GM21367 (cell line): ENCODE results near the gene TMEM225B.
"Not testable (repeated sequence)": the region's sequence is repeated elsewhere in the genome, so short reads cannot be mapped to it uniquely, and the experiment has no call there.

Experiments used
- ATAC-seq: cut with Tn5 transposase; IDR thresholded peaks from one replicate; pipeline ENCODE4 v1.9.1; 2021; ENCODE audit not compliant: unreplicated experiment

TMEM225B gene, protein sequence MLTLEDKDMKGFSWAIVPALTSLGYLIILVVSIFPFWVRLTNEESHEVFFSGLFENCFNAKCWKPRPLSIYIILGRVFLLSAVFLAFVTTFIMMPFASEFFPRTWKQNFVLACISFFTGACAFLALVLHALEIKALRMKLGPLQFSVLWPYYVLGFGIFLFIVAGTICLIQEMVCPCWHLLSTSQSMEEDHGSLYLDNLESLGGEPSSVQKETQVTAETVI

DNA sequence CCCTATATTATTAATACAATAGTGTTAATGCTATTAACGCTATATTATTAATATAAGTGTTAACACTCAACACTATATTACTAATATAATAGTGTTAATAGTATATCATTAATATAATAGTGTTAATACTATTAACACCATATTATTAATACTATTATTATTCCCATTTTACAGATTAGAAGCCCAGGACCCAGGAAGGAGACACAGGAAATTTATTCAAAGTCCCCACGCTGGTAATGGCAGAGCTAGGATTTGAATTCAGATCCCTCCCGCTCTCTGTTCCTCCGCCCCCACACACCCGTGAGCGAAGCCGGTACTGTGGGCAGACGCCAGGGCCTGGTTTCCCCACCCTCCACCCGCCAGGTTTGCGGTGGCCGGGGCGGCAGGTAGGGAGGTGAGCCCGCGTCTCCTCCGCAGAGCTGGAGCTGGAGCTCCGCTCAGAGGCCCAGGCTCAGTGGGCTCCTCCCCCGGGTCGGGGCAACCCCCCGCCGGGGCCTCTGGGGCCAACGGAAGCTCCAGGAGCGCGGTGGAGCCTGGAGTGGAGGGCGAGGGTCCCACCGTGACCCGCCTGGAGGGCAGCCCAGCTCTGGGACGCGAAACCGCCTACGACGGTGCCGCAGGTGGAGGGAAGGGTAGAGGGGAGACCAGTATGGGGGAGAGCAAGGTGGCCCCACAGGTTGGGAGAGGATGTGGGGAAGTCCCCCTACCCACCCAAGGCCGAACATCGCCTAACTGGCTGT lies at the start of gene TMEM225B:
TSS of gene TMEM225B (plus strand) at position 506 of the 740 bp plus-strand sequence. CDS start 6,122 bp downstream, outside the sequence.
- ATAC-seq = no peak

DNA sequence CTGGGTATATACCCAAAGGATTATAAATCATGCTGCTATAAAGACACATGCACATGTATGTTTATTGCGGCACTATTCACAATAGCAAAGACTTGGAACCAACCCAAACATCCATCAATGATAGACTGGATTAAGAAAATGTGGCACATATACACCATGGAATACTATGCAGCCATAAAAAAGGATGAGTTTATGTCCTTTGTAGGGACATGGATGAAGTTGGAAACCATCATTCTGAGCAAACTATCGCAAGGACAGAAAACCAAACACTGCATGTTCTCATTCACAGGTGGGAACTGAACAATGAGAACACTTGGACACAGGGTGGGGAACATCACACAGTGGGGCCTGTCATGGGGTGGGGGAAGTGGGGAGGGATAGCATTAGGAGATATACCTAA lies 48.5 kb upstream of the TMEM225B start:
- ATAC-seq = not testable (repeated sequence)

DNA sequence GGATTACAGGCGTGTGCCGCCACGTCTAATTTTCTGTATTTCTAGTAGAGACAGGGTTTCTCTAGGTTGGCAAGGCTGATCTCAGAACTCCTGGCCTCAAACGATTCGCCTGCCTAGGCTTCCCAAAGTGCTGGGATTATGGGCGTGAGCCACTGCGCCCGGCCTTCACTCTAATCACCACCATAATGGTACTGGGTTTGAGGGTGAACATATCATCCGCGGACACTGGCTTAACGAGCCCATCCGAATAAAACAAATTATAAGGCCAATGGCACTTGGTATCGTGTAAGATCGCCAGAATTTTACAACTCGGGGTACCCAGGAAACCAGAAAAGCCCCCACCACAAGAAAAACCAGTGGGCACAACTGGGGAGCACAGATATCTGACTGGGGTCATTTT lies 46.7 kb upstream of the TMEM225B start:
- no peak for ATAC-seq

DNA sequence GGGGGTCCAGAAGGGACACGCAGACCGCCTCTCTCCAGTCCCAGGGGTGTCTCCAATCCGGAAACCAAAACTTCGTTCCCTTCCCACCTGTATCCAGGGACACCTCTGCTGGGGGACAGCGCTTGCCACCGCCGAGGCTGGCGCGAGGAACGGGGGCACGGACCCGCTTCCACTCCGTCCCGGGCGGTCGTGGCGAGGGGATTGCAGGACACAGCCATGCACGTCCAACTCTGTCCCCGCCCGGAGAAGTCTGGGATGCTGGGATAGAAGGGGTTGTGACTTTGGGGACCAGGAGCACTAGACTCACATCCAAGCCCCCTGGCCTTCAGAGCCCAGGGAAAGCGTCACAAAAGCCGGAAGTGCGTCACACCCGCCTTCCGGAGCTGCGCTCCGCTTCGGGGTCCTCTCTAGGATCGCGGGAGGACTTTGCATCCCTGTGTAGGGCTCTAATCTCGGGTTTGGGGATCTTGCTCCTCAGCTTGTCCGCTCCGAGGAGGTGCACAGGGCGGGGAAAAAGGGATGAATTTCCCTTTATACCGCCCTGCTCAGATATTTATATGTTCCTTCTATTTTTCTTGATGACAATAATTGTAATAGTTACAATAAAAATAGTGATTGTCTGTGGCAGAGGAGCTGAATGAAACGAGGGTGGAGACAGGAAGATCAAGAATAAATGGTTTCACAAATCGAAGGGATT lies 46.2 kb upstream of the TMEM225B start, which contains the start of gene FAM200A:
TSS of gene FAM200A (minus strand) at position 348 of the 697 bp plus-strand sequence. CDS start 3,707 bp downstream, outside the sequence.
- ATAC-seq = peak; percentile 89

DNA sequence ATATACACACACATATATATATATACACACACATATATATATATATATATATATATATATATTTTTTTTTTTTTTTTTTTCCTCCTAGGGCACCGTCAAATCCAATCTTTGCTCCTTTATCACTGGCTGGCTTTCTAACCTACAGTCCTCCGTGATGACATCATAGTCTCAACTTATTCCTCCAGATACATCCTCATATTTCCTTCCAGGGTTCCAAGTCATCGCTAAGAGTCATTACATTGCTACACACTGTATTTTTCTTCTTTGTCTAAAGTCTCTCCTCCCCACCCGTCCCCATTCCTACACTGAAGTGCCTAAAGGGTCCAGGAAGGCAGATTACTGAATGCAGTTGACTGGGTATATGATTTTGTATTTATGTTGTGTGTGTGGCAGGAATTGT lies 45.0 kb upstream of the TMEM225B start:
- no peak for ATAC-seq

DNA sequence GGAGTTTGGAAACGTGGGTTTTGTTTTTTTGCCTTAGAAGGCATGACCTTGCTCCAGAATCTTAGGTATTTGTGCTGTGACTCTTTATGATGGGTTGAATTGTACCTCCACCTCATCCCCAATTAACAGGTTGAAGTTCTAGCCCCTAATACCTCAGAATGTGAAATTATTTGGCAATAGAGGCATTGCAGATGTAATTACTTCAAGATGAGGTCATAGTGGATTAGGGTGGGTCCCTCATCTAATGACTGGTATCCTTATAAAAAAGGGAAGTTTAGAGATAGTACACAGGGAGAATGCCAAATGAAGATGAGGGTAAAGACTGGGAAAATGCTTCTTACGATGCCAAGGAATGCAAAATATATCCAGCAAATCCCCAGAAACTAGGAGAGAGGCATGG lies 43.1 kb upstream of the TMEM225B start:
- no peak for ATAC-seq

DNA sequence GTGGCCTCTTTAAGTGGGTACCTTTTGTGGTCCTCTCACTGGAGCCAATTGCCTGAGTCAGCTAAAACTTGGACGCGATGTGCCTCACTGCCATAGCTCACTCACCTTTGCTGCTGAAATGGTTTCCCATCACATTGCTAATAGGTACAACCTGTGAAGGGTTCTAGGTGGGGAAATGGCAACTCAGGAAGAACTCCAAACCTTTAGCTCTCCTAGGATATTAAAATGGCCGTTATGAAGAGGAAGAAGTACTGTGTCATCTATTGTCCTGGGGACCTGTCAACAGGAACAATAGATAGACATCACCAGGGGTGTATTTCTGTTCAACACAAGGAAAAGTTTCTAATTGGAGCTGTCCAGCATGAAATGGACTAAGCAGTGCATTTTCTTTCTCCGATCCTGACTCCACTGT lies 40.9 kb upstream of the TMEM225B start:
- no peak for ATAC-seq

DNA sequence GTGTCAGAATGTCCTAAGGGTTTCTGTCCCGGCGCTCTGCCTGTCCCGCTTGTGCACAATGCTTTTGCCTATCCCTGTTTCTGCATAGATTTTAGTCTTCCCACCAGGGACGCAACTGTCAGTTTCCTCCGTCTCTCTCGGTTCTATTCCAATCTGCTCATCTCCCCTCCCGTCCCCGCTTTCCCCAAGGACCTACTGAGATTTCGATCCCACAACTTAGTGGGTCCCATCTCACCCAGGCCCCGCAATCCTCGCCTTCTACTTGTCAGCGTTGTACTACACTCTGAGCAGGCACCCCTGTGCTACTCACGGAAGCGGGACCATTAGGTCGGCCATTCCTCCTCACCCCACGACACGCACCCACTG lies 40.1 kb upstream of the TMEM225B start:
- peak; percentile 45 for ATAC-seq

DNA sequence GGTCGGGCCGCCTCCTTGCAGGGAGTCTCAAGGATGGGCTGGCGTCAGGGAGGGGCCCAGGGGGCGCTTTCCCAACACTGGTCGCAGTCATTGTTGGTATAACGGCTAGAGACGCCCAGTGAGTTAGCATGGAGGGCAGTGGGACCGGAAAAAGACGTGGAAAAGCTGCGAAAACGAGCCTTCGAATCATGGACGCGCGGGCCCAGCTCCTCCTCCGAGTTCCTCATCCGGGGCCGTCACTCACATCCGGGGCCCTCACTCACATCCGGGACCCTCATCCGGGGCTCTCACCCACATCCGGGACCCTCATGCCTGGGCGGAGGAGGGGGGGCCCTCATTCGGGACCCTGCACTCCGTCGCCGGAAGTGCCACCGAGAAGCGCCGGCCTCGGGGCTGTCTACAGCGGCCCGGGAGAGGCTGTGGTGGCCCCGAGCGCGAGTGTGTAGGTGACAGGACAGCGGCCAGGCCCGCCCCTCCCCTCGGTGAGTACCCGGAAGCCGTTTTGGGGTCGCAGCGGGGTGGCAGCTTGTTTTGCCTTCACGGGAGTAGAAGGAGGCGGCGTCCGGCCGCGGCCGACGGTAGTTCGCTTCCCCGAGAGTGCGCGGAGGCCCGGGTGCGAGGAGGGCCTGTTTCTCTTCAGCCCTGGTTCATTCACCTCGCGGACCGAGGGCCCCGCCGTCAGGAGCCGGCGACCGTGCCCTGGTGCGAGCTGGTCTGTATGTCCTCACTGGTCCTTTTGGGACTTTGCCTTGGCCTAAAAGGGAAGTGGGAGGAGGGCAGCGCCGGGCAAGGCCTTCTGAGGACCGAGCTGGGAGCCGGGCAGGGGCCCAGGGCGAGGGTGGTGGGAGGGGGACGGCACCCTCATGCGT lies 39.5 kb upstream of the TMEM225B start, which contains the start of gene ZNF655:
TSS of gene ZNF655 (plus strand) at position 337 of the 869 bp plus-strand sequence. CDS start 1,918 bp downstream, outside the sequence.
- peak; percentile 57 for ATAC-seq

DNA sequence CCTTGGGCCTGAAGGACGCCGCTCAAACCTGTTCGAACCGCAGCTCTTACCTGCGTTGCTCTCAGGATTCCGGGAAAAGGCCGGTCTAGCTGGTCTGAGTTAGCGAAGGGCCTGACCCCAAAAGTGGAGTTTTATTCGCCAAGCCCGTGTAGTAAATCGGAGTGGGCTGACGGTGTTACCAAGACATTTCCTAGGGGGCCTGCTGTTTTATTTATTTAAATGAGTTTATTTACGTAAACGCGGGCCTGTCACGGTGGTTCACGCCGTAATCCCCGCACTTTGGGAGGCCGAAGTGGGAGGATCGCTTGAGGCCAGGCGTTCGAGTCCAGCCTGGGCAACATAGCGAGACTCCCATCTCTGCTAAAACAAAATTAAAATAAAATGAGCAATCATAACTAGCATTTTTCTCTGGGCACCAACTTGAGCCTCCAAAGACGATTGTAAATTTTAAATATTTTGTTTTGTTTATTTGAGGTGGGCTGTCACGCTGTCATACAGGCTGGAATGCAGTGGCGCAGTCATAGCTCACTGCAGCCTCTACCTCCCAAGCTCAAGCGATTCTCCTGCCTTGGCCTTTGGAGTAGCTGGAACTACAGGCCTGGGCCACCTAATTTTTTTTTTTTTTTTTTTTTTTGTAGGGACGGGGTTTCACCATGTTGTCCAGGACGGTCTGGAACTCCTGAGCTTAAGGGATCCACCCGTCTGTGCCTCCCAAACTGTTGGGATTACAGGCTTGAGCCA lies 38.7 kb upstream of the TMEM225B start:
- ATAC-seq = no peak

DNA sequence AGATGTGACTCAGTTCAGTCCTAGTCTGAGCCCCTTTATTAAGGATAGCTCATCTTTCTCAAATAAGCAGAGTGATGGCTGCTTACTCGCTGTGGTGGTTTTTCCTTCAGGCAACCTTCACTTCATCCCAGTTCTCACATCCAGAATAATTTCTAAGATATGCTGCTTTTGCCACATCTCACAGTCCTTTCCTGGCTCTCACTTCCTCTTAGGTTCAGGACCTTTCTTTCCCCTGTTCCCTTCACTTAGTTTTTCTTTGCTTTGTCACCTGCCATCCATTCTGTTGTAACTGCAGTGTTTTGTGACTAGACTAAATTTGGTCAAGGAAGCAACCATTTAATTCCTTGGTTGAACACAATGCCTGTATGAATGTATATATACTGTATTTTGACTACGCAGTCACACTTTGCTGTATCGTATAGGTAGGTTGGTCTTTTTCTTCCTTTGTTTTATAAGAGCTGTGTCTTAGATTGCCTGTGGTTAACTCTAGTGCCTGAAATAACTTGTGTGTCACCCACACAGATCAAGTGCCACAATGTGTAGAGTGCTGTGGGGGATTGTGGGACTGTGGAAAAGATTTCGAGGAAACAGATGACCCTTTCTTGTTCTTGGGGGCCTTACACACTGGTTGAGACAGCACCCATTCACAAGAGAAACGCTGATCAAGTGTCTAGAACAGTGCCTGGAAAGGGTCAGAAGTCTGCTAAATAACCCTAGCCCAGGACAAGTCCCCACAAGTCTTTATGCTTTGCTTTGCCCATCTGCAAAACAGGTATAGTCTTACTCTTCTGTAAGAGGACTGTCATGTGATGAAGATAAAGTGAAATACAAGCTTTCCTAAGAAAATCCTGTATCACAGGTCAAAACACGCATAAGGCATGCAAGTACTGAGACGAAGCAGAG lies 37.0 kb upstream of the TMEM225B start:
- ATAC-seq = no peak

DNA sequence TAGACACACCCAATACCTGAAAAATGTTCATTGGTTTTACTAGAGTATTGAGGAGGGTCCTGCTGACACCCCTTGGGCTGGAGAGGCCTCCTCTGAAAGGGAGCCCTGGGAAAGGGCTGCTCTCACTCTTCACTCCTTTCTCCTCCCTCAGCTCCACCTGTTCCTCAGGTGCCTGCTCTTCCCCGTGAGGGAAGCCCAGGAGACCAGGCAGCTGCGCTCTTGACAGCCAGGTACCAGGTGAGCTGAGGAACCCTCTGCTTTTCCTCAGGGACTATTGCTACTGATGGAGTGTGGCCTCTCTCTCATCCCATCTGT lies 36.4 kb upstream of the TMEM225B start:
- ATAC-seq = no peak

DNA sequence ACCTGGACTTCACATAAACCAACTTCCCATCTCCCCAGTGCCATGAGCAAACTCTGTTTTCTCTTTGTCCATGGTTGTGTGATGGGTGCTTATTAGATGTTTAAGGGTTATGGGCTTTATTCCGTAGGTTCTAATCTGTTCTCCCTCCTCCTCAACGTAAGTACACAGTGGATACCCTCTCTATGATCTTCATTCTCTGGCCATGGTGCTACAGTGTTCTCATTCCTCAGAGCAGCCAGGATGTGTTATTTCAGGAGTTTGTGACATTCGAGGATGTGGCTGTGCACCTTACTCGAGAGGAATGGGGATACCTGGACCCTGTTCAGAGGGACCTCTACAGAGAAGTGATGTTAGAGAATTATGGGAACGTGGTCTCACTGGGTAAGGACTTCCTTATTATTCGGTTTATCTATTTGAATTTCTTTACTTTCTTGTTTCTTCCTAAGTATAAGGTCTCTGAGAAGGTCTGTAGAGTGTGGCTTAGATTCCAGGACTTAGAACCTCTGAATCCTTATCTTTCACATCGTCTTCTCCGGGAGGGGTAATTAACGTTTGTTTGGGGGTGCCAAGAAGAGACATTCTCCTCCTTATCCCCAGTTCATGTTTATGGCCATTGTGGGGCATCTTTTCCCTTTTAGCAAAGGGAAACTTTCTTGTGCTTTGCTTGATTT lies 35.8 kb upstream of the TMEM225B start:
- ATAC-seq = no peak

DNA sequence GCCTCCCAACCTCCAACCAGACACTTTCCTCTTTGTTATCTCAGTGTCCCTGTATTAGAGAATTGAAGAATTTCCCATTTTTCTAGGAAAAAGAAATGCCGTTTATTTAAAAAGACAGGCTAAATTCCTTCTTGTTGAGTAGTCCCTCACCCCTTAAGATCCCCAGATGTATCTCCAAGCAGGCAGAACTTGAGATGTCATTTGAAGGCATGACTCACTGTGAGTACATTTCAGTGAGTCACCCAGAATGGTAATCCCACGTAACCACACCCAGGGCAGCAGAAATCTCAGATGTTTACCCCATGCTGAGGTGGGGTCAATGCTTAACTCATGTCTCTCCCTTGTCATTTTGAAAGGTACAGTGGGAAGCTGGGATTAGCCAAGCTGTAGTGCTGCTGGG lies 35.2 kb upstream of the TMEM225B start:
- no peak for ATAC-seq

DNA sequence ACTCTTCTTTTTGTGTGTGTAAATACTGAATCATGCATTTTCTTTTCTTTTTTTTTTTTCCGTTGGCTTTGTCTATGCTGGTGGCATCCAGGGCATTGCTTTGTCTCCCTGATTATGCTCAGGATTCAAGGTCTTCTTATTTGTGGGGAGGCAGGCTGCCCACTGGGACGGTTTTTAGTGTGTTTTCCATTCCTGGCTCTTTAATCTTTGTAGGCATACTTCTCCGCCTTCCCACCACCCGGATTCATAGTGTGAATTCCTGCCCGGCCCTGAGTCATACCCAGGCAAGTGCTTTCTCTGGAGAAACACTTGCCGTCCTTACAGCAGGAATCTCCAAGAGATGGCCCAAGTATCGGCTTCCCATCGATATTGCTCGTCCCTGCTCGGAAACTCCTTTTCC lies 34.4 kb upstream of the TMEM225B start:
- no peak for ATAC-seq

DNA sequence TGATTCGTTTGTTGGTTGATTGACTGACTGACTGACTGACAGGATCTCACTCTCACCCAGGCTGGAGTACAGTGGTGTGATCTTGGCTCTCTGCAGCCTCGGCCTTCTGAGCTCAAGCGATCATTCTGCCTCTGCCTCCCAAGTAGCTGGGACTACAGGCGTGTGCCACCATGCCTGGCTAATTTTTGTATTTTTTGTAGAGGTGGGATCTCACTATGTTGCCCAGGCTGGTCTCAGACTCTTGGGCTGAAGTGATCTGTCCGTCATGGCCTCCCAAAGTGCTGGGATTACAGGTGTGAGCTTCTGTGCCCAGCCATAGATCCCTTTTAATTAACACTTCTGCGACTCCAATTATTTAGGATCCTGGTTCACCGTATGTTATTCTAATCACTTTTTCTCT lies 29.3 kb upstream of the TMEM225B start:
- not testable (repeated sequence) for ATAC-seq

DNA sequence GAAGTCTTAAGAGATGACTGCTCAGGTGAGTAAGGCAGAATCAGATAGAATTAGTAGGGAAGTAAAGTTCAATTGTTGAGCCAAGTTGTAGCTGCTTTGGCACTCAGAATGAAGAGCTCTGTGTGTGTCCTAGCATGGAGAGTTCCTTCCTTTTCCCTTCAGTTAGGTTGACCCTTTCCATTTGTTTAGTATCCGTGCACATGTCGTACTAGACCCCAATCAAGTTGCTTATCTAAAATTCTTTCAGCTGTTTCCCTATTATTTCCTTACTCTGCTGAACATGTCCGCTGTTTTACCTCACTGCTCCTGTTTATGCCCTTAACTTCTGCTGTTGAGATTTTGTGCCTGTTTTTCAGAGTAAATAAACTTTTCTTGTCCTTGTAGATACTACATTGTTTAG lies 26.3 kb upstream of the TMEM225B start:
- no peak for ATAC-seq

DNA sequence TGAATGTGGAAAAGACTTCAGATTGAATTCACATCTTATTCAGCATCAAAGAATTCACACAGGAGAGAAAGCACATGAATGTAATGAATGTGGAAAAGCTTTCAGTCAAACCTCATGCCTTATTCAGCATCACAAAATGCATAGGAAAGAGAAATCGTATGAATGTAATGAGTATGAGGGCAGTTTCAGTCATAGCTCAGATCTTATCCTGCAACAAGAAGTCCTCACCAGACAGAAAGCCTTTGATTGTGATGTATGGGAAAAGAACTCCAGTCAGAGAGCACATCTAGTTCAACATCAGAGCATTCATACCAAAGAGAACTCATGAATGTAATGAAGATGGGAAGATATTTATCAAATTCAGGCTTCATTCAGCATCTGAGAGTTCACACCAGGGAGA lies 24.8 kb upstream of the TMEM225B start:
- ATAC-seq = no peak

DNA sequence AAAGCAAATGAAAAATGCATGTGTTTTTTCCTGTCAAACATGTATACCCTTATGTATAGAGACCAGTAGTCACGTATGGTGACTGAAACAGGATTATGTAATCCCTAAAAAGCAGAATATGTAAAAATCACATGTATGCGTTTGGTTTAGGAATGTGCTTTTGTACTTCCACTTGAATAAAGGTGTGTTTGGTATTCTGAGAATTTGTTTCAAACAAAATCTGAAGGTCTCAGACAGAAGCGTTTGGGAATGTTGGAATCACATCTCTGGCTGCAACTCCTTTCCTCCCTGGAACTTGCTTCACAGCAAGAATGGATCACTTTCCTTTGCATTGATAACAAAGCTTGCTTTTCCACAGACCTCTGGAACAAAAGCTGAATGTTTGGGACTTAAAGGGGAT lies 21.8 kb upstream of the TMEM225B start:
- ATAC-seq = no peak
